ENCODE data around the gene ARL4A. TPM values are rescaled to one million over a fixed set of nuclear protein-coding genes. Genes with fewer than 3 reads are reported as not detected.

ARL4A gene
- total and polyA plus RNA-seq, 2 donors (not counting 3 experiments of a cell fraction or from before 2014, with no cell fraction given): 34.1 to 43.2 TPM

GRCh38 chr7:12648704-12649261 is 38.6 kb upstream of the ARL4A start:
- H3K79me2 ChIP-seq (ENCODE audit: control insufficient read depth, insufficient read depth, low read length): no peaks in the 10 kb centered on the region
- H3K4me1 ChIP-seq (ENCODE audit: control insufficient read depth, extremely low read depth, insufficient read depth, low read length): no peaks in the 10 kb centered on the region
- BruUV-seq (replicated peaks): no TSS peak
- H3K36me3 ChIP-seq (ENCODE audit: control insufficient read depth in 2 of 2, extremely low read depth in 1 of 2, insufficient read depth in 2 of 2, low read length in 2 of 2): no peaks in the 10 kb centered on the region
- H4K20me1 ChIP-seq (replicated peaks; ENCODE audit: control insufficient read depth, extremely low read depth, insufficient read depth, low read length): no peaks in the 10 kb centered on the region
- POLR2A ChIA-PET: no interaction called here
- DNase-seq (ENCODE audit: low read depth, low spot score) (no peak), FAIRE-seq (no peak)
- H3K4me2 ChIP-seq (ENCODE audit: insufficient read depth, low read length): no peak overlapping the region
- no peak overlapping the region for H3K4me3 ChIP-seq (replicated peaks in 1 of 3; ENCODE audit: insufficient read depth in 1 of 3, low read depth in 1 of 3, low read length in 3 of 3)
- no peaks in the 10 kb centered on the region for H3K27me3 ChIP-seq (ENCODE audit: control insufficient read depth in 2 of 2, insufficient read depth in 2 of 2, low read length in 2 of 2)
- no peak overlapping the region for H3K27ac ChIP-seq (ENCODE audit: insufficient read depth, low read depth, low read length)
- CTCF ChIA-PET: interaction anchor here (0.7 to 1.2 kb wide), 3 partner anchors 26 to 617 kb away, joined by 4 to 6 read pairs (median 4); no protein-coding TSS in a partner anchor
- no peak overlapping the region for H3K9ac ChIP-seq (replicated peaks; ENCODE audit: extremely low read depth, insufficient read depth, low read length)
- TF ChIP-seq MAX (IDR thresholded peaks at IDR 0.05; ENCODE audit: insufficient read depth, insufficient read length) (no peak), POLR2AphosphoS5 (IDR thresholded peaks at IDR 0.05; ENCODE audit: insufficient read depth, low read depth, low read length) (no peak), MYC (IDR thresholded peaks at IDR 0.05; ENCODE audit: low read depth, low read length) (no peak), CTCF (IDR thresholded peaks at IDR 0.05; ENCODE audit: extremely low read depth in 1 of 2, insufficient read depth in 1 of 2, low read depth in 1 of 2, low read length in 2 of 2) (no peak), GATA2 (IDR thresholded peaks at IDR 0.05; ENCODE audit: insufficient read depth, insufficient read length, low read depth, low read length) (no peak), JUN (IDR thresholded peaks at IDR 0.05; ENCODE audit: borderline replicate concordance, insufficient read depth, insufficient read length, low read depth) (no peak), EZH2 (IDR thresholded peaks at IDR 0.05; ENCODE audit: borderline replicate concordance, low read depth, low read length, severe bottlenecking) (no peak), FOS (IDR thresholded peaks at IDR 0.05; ENCODE audit: borderline replicate concordance, insufficient read depth, low read length) (no peak), POLR2A (IDR thresholded peaks at IDR 0.05; ENCODE audit: low read depth, low read length) (no peak)
- no peaks in the 10 kb centered on the region for H3K9me1 ChIP-seq (replicated peaks; ENCODE audit: control insufficient read depth, extremely low read depth, insufficient read depth, low read length)
- dilution Hi-C loops (cut with MboI; ENCODE audit: extremely low pct_ligation_motif_present, low sequenced_read_pairs) (no loop called here), intact Hi-C loops (cut with micrococcal nuclease) (loop anchor here (10.0 kb wide), 1 partner anchor 1076 kb away; no protein-coding TSS in a partner anchor)
- H3K9me3 ChIP-seq (replicated peaks; ENCODE audit: control insufficient read depth, insufficient read depth, low read length): no peaks in the 10 kb centered on the region
- H2AFZ ChIP-seq (ENCODE audit: low read depth, low read length): no peak overlapping the region
